Measurements from ENCODE around the gene FMO2.

GRCh38 chr1:171188388-171189266 is 3.5 kb downstream of the FMO2 start:
- TF ChIP-seq CTCF (IDR thresholded peaks at IDR 0.05 in 8 of 11, conservative IDR thresholded peaks at IDR 0.05 in 3 of 11) (peak; percentile 10 to 75 (median 43)), POLR2AphosphoS5 (IDR thresholded peaks at IDR 0.05) (no peak), POLR2A (IDR thresholded peaks at IDR 0.05) (no peak)

Data from spleen (tissue), 7 donors.